ENCODE measurements around the gene TMEM214.

The TMEM214 gene

GRCh38 chr2:27010139-27010538 is 22.6 kb upstream of the TMEM214 start:
- DNase-seq (ENCODE audit: low read depth) = no peak

GRCh38 chr2:27013738-27014137 is 19.0 kb upstream of the TMEM214 start:
- DNase-seq (ENCODE audit: low read depth) = no peak

- no peak for DNase-seq (ENCODE audit: low read depth)
These were observed 17.9 kb upstream of the TMEM214 start for GRCh38 chr2:27014771-27015433.

GRCh38 chr2:27016801-27017325 is 15.9 kb upstream of the TMEM214 start:
- peak; percentile 48 for DNase-seq (ENCODE audit: low read depth)

GRCh38 chr2:27018142-27018541 is 14.6 kb upstream of the TMEM214 start:
- no peak for DNase-seq (ENCODE audit: low read depth)

GRCh38 chr2:27019459-27019858 is 13.3 kb upstream of the TMEM214 start:
- DNase-seq (ENCODE audit: low read depth) = no peak

GRCh38 chr2:27019931-27020855 is 12.6 kb upstream of the TMEM214 start:
- no peak for DNase-seq (ENCODE audit: low read depth)

- DNase-seq (ENCODE audit: low read depth) = no peak
These were observed 11.3 kb upstream of the TMEM214 start for GRCh38 chr2:27021253-27022049.

GRCh38 chr2:27023740-27024139 is 9.0 kb upstream of the TMEM214 start:
- DNase-seq (ENCODE audit: low read depth) = no peak

GRCh38 chr2:27024188-27024587 is 8.6 kb upstream of the TMEM214 start:
- no peak for DNase-seq (ENCODE audit: low read depth)

- no peak for DNase-seq (ENCODE audit: low read depth)
These were observed 8.0 kb upstream of the TMEM214 start for GRCh38 chr2:27024812-27025211.

GRCh38 chr2:27025281-27025800 is 7.4 kb upstream of the TMEM214 start:
- no peak for DNase-seq (ENCODE audit: low read depth)

- DNase-seq (ENCODE audit: low read depth) = no peak
These were observed 6.6 kb upstream of the TMEM214 start for GRCh38 chr2:27025861-27026851.

GRCh38 chr2:27027211-27027651 is 5.5 kb upstream of the TMEM214 start:
- DNase-seq (ENCODE audit: low read depth) = no peak

- DNase-seq (ENCODE audit: low read depth) = no peak
These were observed 3.7 kb upstream of the TMEM214 start for GRCh38 chr2:27029051-27029450.

GRCh38 chr2:27033253-27033852 is 588 bp downstream of the TMEM214 start:
- no peak for DNase-seq (ENCODE audit: low read depth)

GRCh38 chr2:27038012-27038411 is 5.2 kb downstream of the TMEM214 start:
- DNase-seq (ENCODE audit: low read depth) = no peak

GRCh38 chr2:27038631-27039339 is 6.0 kb downstream of the TMEM214 start:
- no peak for DNase-seq (ENCODE audit: low read depth)

- no peak for DNase-seq (ENCODE audit: low read depth)
These were observed 6.7 kb downstream of the TMEM214 start for GRCh38 chr2:27039426-27039825.

- no peak for DNase-seq (ENCODE audit: low read depth)
These were observed 7.1 kb downstream of the TMEM214 start for GRCh38 chr2:27039871-27040270.
